HG02588 (cell line): ENCODE measurements around the gene ZKSCAN8.

Experiments
- ATAC-seq: cut with Tn5 transposase; IDR thresholded peaks from one replicate; pipeline ENCODE4 v1.9.1; 2021; ENCODE audit warnings: mild to moderate bottlenecking, moderate library complexity; ENCODE audit not compliant: unreplicated experiment

Gene ZKSCAN8

DNA sequence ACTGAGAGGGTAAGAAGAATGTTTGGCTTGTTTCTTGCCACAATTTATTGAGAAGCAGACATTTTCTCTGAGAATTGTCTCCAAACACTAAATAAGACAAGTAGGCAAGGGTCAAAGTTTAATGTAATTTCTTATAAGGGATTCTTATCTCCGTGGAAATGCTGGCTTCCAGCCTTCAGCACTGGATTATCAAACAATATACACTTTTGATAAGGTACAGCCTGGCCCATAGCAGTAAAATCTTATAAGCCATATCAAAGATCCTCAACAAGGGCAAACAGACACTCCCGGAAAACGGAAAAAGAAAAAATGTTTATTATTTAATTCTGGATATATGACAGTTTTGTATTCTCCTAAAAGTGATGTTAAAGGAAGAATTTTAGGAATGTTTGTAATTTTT, 64.8 kb downstream of the ZKSCAN8 start:
- ATAC-seq: no peak

DNA sequence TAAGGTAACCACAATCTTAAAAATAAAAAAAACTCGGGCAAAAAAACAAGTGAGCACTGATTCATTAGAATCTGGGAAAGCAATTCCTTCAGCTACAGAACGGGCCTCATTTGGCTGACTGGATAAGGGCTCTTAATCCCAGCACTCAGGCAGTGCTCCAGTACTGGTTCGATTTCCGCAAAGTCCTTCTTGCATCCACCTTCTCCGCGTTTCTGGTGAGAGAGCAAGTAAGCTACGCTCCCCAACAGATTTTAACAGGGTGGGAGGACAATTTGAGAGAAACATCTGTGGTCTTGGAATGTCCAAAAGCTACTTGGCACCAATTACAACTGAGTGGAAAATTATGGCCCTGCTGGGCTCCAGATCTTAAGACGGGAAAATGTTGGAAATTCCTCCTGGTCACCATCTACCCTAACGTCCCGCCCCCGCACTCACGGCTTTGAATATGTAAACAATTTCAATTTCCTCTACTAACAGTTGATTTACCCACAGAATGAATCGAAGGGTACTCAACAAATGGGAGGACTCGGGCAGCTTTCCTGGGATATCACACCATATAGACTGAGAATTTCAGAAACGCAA, 65.3 kb downstream of the ZKSCAN8 start:
- ATAC-seq: no peak

DNA sequence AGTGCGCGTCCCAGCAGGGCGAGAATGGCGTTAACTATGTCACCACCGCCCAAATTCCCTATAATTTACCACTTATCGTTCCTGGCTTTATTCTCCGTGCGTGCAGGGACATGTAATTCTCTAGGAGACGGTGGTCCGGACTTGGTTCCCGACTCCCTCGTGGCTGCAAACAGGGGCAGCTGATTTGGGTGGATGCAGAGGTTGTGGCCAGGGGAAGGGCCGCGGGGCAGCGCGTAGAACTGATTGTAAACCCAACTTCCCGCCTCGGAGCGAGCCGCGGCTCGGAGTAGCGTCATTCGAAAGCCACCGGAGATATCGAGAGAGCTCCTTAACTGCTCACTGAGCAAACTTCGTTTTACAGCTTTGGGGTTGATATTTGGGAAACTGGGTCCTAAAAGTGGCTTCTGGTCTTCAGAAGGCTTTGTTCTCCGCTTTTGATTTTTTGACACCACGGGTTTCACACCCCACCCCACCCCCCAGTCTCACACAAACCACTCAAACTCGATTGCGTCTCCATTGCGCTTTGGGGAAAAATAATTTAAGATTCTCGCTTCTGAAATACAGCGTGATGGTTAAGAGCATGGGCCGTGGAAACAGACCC, 65.9 kb downstream of the ZKSCAN8 start:
- no peak for ATAC-seq

DNA sequence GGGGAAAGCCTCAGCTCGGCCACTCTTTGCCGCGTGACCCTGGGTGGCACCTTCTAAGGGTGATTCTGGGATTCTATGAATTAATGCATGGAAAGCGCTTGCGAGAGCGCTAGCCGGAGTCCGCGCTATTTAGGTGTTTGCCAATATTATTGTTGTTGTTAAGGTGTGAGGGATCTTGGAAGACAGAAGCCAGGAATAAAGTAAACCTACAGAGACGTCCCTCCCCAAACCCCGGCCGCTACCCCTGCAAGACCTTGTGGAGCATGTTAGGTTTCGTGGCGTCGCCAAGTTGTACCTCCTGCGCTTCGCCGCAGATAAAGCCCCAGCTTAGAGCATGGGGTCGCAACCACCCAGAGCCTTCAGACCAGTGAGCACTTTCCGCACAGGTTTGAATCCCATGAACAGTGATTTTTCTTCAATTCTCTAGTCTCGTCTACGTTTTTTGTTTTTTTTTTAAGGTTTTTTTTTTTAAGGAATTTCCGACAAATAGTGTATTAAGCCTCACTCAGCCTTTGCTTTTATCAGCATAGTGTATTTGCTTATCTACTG, 66.5 kb downstream of the ZKSCAN8 start:
- ATAC-seq: no peak
